ENCODE data around the gene OSBPL7. TPM values are rescaled to one million over a fixed set of nuclear protein-coding genes. Genes with fewer than 3 reads are reported as not detected.

OSBPL7 gene
- total and polyA plus RNA-seq, 8 donors, result 7.9 to 330 (median 43.9) TPM

GRCh38 chr17:47850692-47851573, 29.3 kb upstream of the OSBPL7 start, which contains the start of gene SP6:
TSS of gene SP6 (minus strand) at chr17:47851163. CDS start at chr17:47848429, 2,734 bp downstream.
- H3K4me3 ChIP-seq, result peak within 1 kb of the TSS; percentile 35 to 54 (median 37)
- peak; percentile 91 to 94 for DNase-seq
- H3K36me3 ChIP-seq, result no peaks in the 10 kb centered on the region
- H3K27me3 ChIP-seq, result peaks cover 36 to 100% (median 98%) of the 10 kb centered on the region in 3 donors
- H3K4me1 ChIP-seq, result peaks cover 27 to 41% (median 35%) of the 10 kb centered on the region in 4 donors
- H3K27ac ChIP-seq, result peak within 1 kb of the TSS in 3 of 5 donors; percentile 44 to 55 (median 47)
- intact Hi-C loops (cut with DNase I; ENCODE audit: low total_unique reads), result no loop called here
- TF ChIP-seq POLR2A (IDR thresholded peaks at IDR 0.05), result no peak
- TF ChIP-seq POLR2AphosphoS5 (IDR thresholded peaks at IDR 0.05), result peak in 2 of 3 donors; percentile 66 to 77
- peak in 2 of 7 experiments; percentile 10 to 25 for TF ChIP-seq CTCF (IDR thresholded peaks at IDR 0.05)
- no peak for TF ChIP-seq EP300 (IDR thresholded peaks at IDR 0.05)
- H3K9me3 ChIP-seq, result no peaks in the 10 kb centered on the region
- WGBS, 5 donors, result 1 to 7% (median 3%) methylated on average over 32 to 71 of the region's 71 CpGs

GRCh38 chr17:47850373-47850691, 28.7 kb upstream of the OSBPL7 start:
- peaks cover 33 to 100% (median 98%) of the 10 kb centered on the region in 3 donors for H3K27me3 ChIP-seq

GRCh38 chr17:47848198-47848513, 26.6 kb upstream of the OSBPL7 start:
- Histone ChIP-seq H3K4me1 (peaks cover 27 to 46% (median 39%) of the 10 kb centered on the region in 4 donors), H3K9me3 (no peaks in the 10 kb centered on the region), H3K36me3 (no peaks in the 10 kb centered on the region), H3K27me3 (peaks cover 23 to 89% (median 82%) of the 10 kb centered on the region in 3 donors), H3K27ac (no peak overlapping the region), H3K4me3 (no peak overlapping the region)
- intact Hi-C loops (cut with DNase I; ENCODE audit: low total_unique reads), result loop anchor here (5.0 kb wide), 1 partner anchor 34 kb away; no protein-coding TSS in a partner anchor
- 30 to 48% (median 35%) methylated on average over 7 to 23 of the region's 23 CpGs for WGBS, 5 donors
- no peak for DNase-seq
- TF ChIP-seq POLR2A (IDR thresholded peaks at IDR 0.05) (no peak), EP300 (IDR thresholded peaks at IDR 0.05) (no peak), POLR2AphosphoS5 (IDR thresholded peaks at IDR 0.05) (no peak), CTCF (IDR thresholded peaks at IDR 0.05) (no peak)

More at GRCh38 chr17:47850373-47850691, 28.7 kb upstream of the OSBPL7 start:
- no peak for TF ChIP-seq POLR2A (IDR thresholded peaks at IDR 0.05)
- TF ChIP-seq EP300 (IDR thresholded peaks at IDR 0.05), result no peak
- no peak for TF ChIP-seq POLR2AphosphoS5 (IDR thresholded peaks at IDR 0.05)
- no peak for TF ChIP-seq CTCF (IDR thresholded peaks at IDR 0.05)
- intact Hi-C loops (cut with DNase I; ENCODE audit: low total_unique reads), result no loop called here
- H3K4me3 ChIP-seq, result peak overlapping the region; percentile 35 to 54 (median 37)
- peak overlapping the region in 3 of 5 donors; percentile 44 to 55 (median 47) for H3K27ac ChIP-seq
- 22 to 45% (median 26%) methylated on average over 9 of the region's 9 CpGs for WGBS, 5 donors
- no peaks in the 10 kb centered on the region for H3K36me3 ChIP-seq
- no peak for DNase-seq
- no peaks in the 10 kb centered on the region for H3K9me3 ChIP-seq
- peaks cover 27 to 41% (median 35%) of the 10 kb centered on the region in 4 donors for H3K4me1 ChIP-seq

- Histone ChIP-seq H3K4me1 (peaks cover 27 to 50% (median 43%) of the 10 kb centered on the region in 4 donors), H3K36me3 (no peaks in the 10 kb centered on the region), H3K9me3 (no peaks in the 10 kb centered on the region), H3K27me3 (peaks cover 17 to 83% (median 76%) of the 10 kb centered on the region in 3 donors), H3K4me3 (no peak overlapping the region), H3K27ac (no peak overlapping the region)
- TF ChIP-seq POLR2A (IDR thresholded peaks at IDR 0.05) (no peak), CTCF (IDR thresholded peaks at IDR 0.05) (peak in 1 of 7 experiments; percentile 7)
- 16 to 37% (median 24%) methylated on average over 2 to 71 of the region's 71 CpGs for WGBS, 5 donors
- intact Hi-C loops (cut with DNase I; ENCODE audit: low total_unique reads), result loop anchor here (5.0 kb wide), 1 partner anchor 35 kb away; no protein-coding TSS in a partner anchor
- peak in 1 of 2 donors; percentile 64 for DNase-seq
These were observed 26.0 kb upstream of the OSBPL7 start for GRCh38 chr17:47847341-47848197.
